HepG2 (cell line): Measurements from ENCODE around the gene SP3. TPM values are rescaled to one million over a fixed set of nuclear protein-coding genes. Genes with fewer than 3 reads are reported as not detected.
A peak's percentile ranks its signal among the peaks of the same experiment; 100 is the strongest.

Source experiments
- ATAC-seq: fragments of 200-7000 bp; cut with Tn5 transposase; 3 replicates; pipeline ENCODE4 v1.9.1; 2020; ENCODE audit warnings: mild to moderate bottlenecking, moderate library complexity
- BruUV-seq: library from RNA; stranded (reverse); fragments of 400-500 nt; replicated peaks from 2 replicates; lab custom pipeline; 2021; lab: Mats Ljungman, UMichigan
- CTCF ChIA-PET: fragments of 300-600 bp; formaldehyde crosslinking; extraction: SDS; loops from one replicate; lab custom pipeline; 2021; ENCODE audit warnings: low total read pairs, inconsistent platforms, low intra/inter-chr PET ratio; lab: Yijun Ruan, JAX
- POLR2A ChIA-PET: fragments of 350-600 bp; sonication (Branson Sonifier 250); formaldehyde crosslinking; loops from one replicate; lab custom pipeline; 2020; ENCODE audit warnings: antibody characterized with exemption, inconsistent platforms; lab: Yijun Ruan, JAX
- DNase-seq: peaks from one replicate; pipeline ENCODE4 v3.0.0-alpha.2; 2015; ENCODE audit warnings: low spot score
- FAIRE-seq: peaks from 3 replicates; lab custom pipeline; 2011; peaks lifted over from hg19 to GRCh38; lab: Jason Lieb, UNC
- H2AFZ ChIP-seq: one replicate; pipeline ENCODE4 v1.6.1; 2011; ENCODE audit warnings: low read length, inconsistent platforms
- H3K27ac ChIP-seq: fragments of 300-600 bp; 3 replicates; pipeline ENCODE4 v1.8.0; 2011; ENCODE audit warnings: mixed run types, mild to moderate bottlenecking, mixed read lengths, low read length, inconsistent platforms; ENCODE audit not compliant: insufficient read depth; ENCODE audit errors: extremely low read length
- H3K27me3 ChIP-seq, 2 experiments: fragments of 200-600 bp in 1 of 2; 2 replicates in 1 of 2; 3 replicates in 1 of 2; pipeline versions ENCODE4 v1.6.0 to v1.8.0; 2011; ENCODE audit warnings: low read length in 2 of 2, mild to moderate bottlenecking in 2 of 2, moderate library complexity in 2 of 2, inconsistent platforms in 1 of 2; ENCODE audit not compliant: insufficient read depth in 2 of 2, control insufficient read depth in 1 of 2
- H3K36me3 ChIP-seq, 2 experiments: fragments of 200-600 bp in 1 of 2; replicated peaks in 1 of 2; 2 replicates in 1 of 2; 3 replicates in 1 of 2; pipeline versions ENCODE4 v1.5.1 to v1.8.0; 2011; ENCODE audit warnings: low read length in 2 of 2, inconsistent platforms in 1 of 2; ENCODE audit not compliant: insufficient read depth in 2 of 2, control insufficient read depth in 1 of 2
- H3K4me1 ChIP-seq: 2 replicates; pipeline ENCODE4 v1.5.1; 2012; ENCODE audit warnings: low read length, inconsistent platforms; ENCODE audit not compliant: insufficient read depth
- H3K4me2 ChIP-seq: 2 replicates; pipeline ENCODE4 v1.6.0; 2011; ENCODE audit warnings: low read depth, low read length, inconsistent platforms
- H3K4me3 ChIP-seq, 3 experiments: fragments of 200-600 bp in 1 of 3; sonication (generic), shearing (Covaris generic) in 1 of 3; replicated peaks in 1 of 3; 2 replicates each; pipeline ENCODE4 v1.5.1; 2011 to 2016; ENCODE audit warnings: low read length in 3 of 3, inconsistent platforms in 2 of 3, low read depth in 2 of 3, mild to moderate bottlenecking in 2 of 3, control low read depth in 1 of 3, mixed read lengths in 1 of 3; ENCODE audit not compliant: insufficient read depth in 1 of 3
- H3K79me2 ChIP-seq: one replicate; pipeline ENCODE4 v1.6.1; 2011; ENCODE audit warnings: low read length, inconsistent platforms; ENCODE audit not compliant: insufficient read depth
- H3K9ac ChIP-seq: 2 replicates; pipeline ENCODE4 v1.6.0; 2011; ENCODE audit warnings: mild to moderate bottlenecking, low read depth, low read length, inconsistent platforms; ENCODE audit not compliant: insufficient read depth
- H3K9me3 ChIP-seq: 2 replicates; pipeline ENCODE4 v1.5.1; 2012; ENCODE audit warnings: mild to moderate bottlenecking, low read length
- H4K20me1 ChIP-seq: 2 replicates; pipeline ENCODE4 v1.6.0; 2011; ENCODE audit warnings: inconsistent platforms, mild to moderate bottlenecking, low read length, moderate library complexity; ENCODE audit not compliant: insufficient read depth
- ATF1 ChIP-seq: IDR thresholded peaks from 2 replicates; pipeline ENCODE4 v1.6.1; 2016; ENCODE audit warnings: mild to moderate bottlenecking, control low read depth
- CREB1 ChIP-seq, 2 experiments: fragments of 450-650 bp in 1 of 2; IDR thresholded peaks; 2 replicates each; pipeline ENCODE4 v1.6.1; 2016 to 2017; ENCODE audit warnings: control low read depth in 1 of 2, mild to moderate bottlenecking in 1 of 2, missing compliant biosample characterization in 1 of 2, missing genetic modification characterization in 1 of 2
- GABPB1 ChIP-seq: IDR thresholded peaks from 2 replicates; pipeline ENCODE4 v1.6.1; 2016; ENCODE audit warnings: mild to moderate bottlenecking, missing genetic modification reagents, moderate library complexity, missing compliant biosample characterization
- GATAD2A ChIP-seq: IDR thresholded peaks from 2 replicates; pipeline ENCODE4 v1.6.1; 2016
- ZC3H13 ChIP-seq: sonication (generic); formaldehyde crosslinking; IDR thresholded peaks from 2 replicates; pipeline ENCODE4 v1.8.1; 2023; ENCODE audit warnings: mild to moderate bottlenecking, missing genetic modification reagents, moderate library complexity
- ZNF652 ChIP-seq: IDR thresholded peaks from 2 replicates; pipeline ENCODE4 v1.6.1; 2016; ENCODE audit warnings: low read depth, borderline replicate concordance
- WGBS: methylation state at CpG from one replicate; pipeline ENCODE4 v1.1.6; 2017; ENCODE audit warnings: low lambda C conversion rate; 5-methylcytosine and 5-hydroxymethylcytosine counted together
- in situ Hi-C: cut with HindIII; loops from 2 replicates; pipeline ENCODE4 v1.10.0; 2017; ENCODE audit warnings: low pct_unique_long_range_greater_than_20kb; ENCODE audit not compliant: extremely low pct_ligation_motif_present
- intact Hi-C: fragments of 100-400 bp; cut with micrococcal nuclease; formaldehyde crosslinking; loops from one replicate; pipeline ENCODE4 v1.10.0; 2022; ENCODE audit not compliant: unreplicated experiment
- polyA plus RNA-seq, 8 experiments: library from polyadenylated mRNA; depleted of rRNA in 3 of 8; stranded (reverse) in 7 of 8; unstranded in 1 of 8; fragments of >200 nt; fragmentation: Illumina TruSeq in 4 of 8; extraction: Trizol in 4 of 8; gene quantifications; 2 replicates each; pipeline versions ENCODE4 v1.2.1 to v1.2.3, GENCODE V29; 2011 to 2016; ENCODE audit warnings: low read depth in 4 of 8, missing spikeins in 1 of 8, mixed read lengths in 1 of 8; ENCODE audit not compliant: insufficient read depth in 1 of 8
- total RNA-seq, 5 experiments: library from RNA; depleted of rRNA; stranded (reverse); fragments of >200 nt; fragmentation: Illumina TruSeq; extraction: Trizol; gene quantifications; 2 replicates each; pipeline ENCODE4 v1.2.3, GENCODE V29; 2016; ENCODE audit warnings: low read depth in 1 of 5
- TF ChIP-seq, protein P1 (sequence below): IDR thresholded peaks from 2 replicates; pipeline ENCODE4 v1.6.1; 2012; ENCODE audit warnings: low read length, improper control_type of control experiment
- TF ChIP-seq, protein P2 (sequence below): sonication (generic); formaldehyde crosslinking; IDR thresholded peaks from 2 replicates; pipeline ENCODE4 v1.8.0; 2022; ENCODE audit warnings: missing genetic modification reagents, mild to moderate bottlenecking, borderline replicate concordance

Gene SP3
- total and polyA plus RNA-seq, 2 of the 13 experiments (the other 11 are each of a cell fraction or from before 2014, with no cell fraction given) = 57.3 to 132 TPM

DNA sequence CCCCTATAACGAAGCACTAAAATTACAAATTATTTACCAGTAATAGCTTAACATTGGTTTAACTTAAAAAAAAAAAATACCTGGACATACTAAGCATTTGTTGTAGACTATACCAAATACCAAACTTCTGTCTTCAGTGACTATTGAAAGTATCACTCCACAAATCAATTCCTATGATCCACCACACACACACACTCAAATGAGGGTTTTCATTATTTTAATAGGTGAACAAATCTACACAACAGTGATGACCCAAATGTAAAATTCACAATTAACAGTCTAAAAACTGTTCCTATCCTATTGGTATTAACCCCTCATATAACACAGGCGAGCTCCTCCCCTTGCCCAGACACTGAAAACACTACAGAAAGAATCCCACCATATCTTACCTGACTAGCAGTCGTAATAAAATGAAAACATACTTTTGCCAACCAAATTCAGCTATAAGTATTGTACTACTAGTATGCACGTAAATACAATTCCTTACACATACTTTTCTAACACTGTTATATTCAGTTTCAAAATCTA, 2.5 kb downstream of the SP3 start:
- peak overlapping the region; percentile 78 for H3K4me2 ChIP-seq
- POLR2A ChIA-PET = interaction anchor here (1.3 kb wide), 2 partner anchors 18 to 62 kb away, joined by 3 read pairs; no protein-coding TSS in a partner anchor
- in situ Hi-C loops = no loop called here

More for the DNA sequence above, 2.5 kb downstream of the SP3 start:
- H4K20me1 ChIP-seq = peaks cover 49% of the 10 kb centered on the region
- ATAC-seq (no peak), FAIRE-seq (no peak), DNase-seq (no peak)
- H3K36me3 ChIP-seq = no peaks in the 10 kb centered on the region
- no TSS peak for BruUV-seq
- H3K27ac ChIP-seq = peak overlapping the region; percentile 95
- TF ChIP-seq GABPB1 (CRISPR knock-in tag) = no peak
- TF ChIP-seq ZC3H13 (CRISPR knock-in tag) = no peak
- TF ChIP-seq, protein P1, sequence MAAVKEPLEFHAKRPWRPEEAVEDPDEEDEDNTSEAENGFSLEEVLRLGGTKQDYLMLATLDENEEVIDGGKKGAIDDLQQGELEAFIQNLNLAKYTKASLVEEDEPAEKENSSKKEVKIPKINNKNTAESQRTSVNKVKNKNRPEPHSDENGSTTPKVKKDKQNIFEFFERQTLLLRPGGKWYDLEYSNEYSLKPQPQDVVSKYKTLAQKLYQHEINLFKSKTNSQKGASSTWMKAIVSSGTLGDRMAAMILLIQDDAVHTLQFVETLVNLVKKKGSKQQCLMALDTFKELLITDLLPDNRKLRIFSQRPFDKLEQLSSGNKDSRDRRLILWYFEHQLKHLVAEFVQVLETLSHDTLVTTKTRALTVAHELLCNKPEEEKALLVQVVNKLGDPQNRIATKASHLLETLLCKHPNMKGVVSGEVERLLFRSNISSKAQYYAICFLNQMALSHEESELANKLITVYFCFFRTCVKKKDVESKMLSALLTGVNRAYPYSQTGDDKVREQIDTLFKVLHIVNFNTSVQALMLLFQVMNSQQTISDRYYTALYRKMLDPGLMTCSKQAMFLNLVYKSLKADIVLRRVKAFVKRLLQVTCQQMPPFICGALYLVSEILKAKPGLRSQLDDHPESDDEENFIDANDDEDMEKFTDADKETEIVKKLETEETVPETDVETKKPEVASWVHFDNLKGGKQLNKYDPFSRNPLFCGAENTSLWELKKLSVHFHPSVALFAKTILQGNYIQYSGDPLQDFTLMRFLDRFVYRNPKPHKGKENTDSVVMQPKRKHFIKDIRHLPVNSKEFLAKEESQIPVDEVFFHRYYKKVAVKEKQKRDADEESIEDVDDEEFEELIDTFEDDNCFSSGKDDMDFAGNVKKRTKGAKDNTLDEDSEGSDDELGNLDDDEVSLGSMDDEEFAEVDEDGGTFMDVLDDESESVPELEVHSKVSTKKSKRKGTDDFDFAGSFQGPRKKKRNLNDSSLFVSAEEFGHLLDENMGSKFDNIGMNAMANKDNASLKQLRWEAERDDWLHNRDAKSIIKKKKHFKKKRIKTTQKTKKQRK = no peak
- no peak for TF ChIP-seq CREB1 (IDR thresholded peaks at IDR 0.05)
- peak; percentile 23; the same call in 1 of the 2 replicates for TF ChIP-seq CREB1 (CRISPR knock-in tag; IDR thresholded peaks at IDR 0.05)
- 0 out of 2 replicates have a peak, but pooled peaks have one; percentile 32 for TF ChIP-seq ATF1 (CRISPR knock-in tag)
- TF ChIP-seq ZNF652 (CRISPR knock-in tag) = peak; percentile 88
- TF ChIP-seq, protein P2, sequence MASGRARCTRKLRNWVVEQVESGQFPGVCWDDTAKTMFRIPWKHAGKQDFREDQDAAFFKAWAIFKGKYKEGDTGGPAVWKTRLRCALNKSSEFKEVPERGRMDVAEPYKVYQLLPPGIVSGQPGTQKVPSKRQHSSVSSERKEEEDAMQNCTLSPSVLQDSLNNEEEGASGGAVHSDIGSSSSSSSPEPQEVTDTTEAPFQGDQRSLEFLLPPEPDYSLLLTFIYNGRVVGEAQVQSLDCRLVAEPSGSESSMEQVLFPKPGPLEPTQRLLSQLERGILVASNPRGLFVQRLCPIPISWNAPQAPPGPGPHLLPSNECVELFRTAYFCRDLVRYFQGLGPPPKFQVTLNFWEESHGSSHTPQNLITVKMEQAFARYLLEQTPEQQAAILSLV (CRISPR knock-in tag) = no peak
- TF ChIP-seq GATAD2A (CRISPR knock-in tag) = 0 out of 2 replicates have a peak, but pooled peaks have one; percentile 7
- CTCF ChIA-PET = no interaction called here
- H3K4me1 ChIP-seq = peaks cover 64% of the 10 kb centered on the region
- no peaks in the 10 kb centered on the region for H3K9me3 ChIP-seq
- H3K27me3 ChIP-seq = no peaks in the 10 kb centered on the region; a peak in 1 of 5 replicates
- intact Hi-C loops = loop anchor here (5.0 kb wide), 2 partner anchors 40 to 45 kb away; no protein-coding TSS in a partner anchor
- H3K4me3 ChIP-seq = peak overlapping the region; percentile 83 to 98 (median 85)
- WGBS = 12% methylated on average over 4 of the region's 4 CpGs
- H3K79me2 ChIP-seq = peaks cover 70% of the 10 kb centered on the region
- H3K9ac ChIP-seq = peak overlapping the region; percentile 87
- no peak overlapping the region for H2AFZ ChIP-seq
